ENCODE data around the gene STMN3. TPM values are rescaled to one million over a fixed set of nuclear protein-coding genes. Genes with fewer than 3 reads are reported as not detected.

Gene STMN3
- total RNA-seq, 1 donor from 2014 or later: 40.8 TPM

DNA sequence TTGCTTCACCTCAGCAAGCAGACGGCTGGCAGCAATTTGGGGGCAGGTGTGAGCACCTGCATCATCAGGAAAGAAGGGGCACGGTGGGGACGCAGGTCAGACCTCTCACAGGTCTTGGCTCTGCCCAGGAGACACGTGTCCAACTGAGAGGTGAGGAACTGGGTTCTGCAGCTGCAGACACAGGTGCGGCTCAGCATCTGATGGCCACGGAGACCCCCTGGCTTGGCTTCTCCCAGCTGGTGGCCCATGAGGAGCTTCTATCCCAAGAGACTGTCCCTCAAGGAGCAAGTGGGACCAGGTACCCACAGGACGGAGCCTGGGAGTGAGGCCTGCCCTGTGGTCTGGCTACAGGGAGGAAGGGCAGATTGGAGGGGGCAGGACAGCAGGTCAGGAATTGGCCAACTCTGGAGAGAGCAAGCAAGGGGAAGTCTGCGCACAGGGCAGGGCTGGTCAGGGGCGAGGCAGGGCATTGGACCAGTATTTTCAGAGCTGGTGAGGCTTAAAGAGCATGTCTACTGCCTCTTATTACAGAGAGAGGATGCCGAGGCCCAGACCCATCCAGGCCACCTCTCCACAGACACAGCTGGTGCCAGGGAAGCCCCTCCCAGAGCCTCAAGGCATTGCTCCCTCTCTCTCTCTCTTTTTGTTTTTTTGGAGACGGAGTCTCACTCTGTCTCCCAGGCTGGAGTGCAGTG, 4.2 kb downstream of the STMN3 start:
- Histone ChIP-seq H3K27me3 (ENCODE audit: control insufficient read depth, insufficient read depth, low read length) (peaks cover 2% of the 10 kb centered on the region), H3K36me3 (ENCODE audit: control insufficient read depth, insufficient read depth, low read length) (no peaks in the 10 kb centered on the region), H3K4me3 (ENCODE audit: low read depth, low read length) (no peak overlapping the region)
- TF ChIP-seq, protein P1, sequence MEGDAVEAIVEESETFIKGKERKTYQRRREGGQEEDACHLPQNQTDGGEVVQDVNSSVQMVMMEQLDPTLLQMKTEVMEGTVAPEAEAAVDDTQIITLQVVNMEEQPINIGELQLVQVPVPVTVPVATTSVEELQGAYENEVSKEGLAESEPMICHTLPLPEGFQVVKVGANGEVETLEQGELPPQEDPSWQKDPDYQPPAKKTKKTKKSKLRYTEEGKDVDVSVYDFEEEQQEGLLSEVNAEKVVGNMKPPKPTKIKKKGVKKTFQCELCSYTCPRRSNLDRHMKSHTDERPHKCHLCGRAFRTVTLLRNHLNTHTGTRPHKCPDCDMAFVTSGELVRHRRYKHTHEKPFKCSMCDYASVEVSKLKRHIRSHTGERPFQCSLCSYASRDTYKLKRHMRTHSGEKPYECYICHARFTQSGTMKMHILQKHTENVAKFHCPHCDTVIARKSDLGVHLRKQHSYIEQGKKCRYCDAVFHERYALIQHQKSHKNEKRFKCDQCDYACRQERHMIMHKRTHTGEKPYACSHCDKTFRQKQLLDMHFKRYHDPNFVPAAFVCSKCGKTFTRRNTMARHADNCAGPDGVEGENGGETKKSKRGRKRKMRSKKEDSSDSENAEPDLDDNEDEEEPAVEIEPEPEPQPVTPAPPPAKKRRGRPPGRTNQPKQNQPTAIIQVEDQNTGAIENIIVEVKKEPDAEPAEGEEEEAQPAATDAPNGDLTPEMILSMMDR (IDR thresholded peaks at IDR 0.05; ENCODE audit: insufficient read depth, low read length, poor library complexity, severe bottlenecking): no peak
- DNase-seq (ENCODE audit: low read depth): no peak

DNA sequence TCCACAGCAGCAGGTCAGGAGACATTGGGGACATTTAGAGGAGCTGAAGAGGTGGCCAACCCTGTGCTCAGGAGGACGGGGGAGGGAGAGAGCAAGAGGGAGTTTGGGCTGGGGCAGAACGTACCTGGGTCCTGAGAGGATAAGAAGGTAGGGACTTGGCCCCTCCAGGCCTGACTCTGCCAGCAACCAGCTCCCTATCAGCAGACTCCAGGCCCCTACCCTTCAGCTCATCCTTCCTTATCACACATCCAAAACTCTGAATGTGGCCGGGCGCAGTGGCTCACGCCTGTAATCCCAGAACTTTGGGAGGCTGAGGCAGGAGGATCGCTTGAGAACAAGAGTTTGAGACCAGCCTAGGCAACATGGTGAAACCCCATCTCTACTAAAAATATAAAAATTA, 5.0 kb downstream of the STMN3 start:
- no peak for DNase-seq (ENCODE audit: low read depth)
- Histone ChIP-seq H3K27me3 (ENCODE audit: control insufficient read depth, insufficient read depth, low read length) (peaks cover 2% of the 10 kb centered on the region), H3K4me3 (ENCODE audit: low read depth, low read length) (no peak overlapping the region), H3K36me3 (ENCODE audit: control insufficient read depth, insufficient read depth, low read length) (no peaks in the 10 kb centered on the region)
- TF ChIP-seq, protein P1 (IDR thresholded peaks at IDR 0.05; ENCODE audit: insufficient read depth, low read length, poor library complexity, severe bottlenecking): no peak

DNA sequence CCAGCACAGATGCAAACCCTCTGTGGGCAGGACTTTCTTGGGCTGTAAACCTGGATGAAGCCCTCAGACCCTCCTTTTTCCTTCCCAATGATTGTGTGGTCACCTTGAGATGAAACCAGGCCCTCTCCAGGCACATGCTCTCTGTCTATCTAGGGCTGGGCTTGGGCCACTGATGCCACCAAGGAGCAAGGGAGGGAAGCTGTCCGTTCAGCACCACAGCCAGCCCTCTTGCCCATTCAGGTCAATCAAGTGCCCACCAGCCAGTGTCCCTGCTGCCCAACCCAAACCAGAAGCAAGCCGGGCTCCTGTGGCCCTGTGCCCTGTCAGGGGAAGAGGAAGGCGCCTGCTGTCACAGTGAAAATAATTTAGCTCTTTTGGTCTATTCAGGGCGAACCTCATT, 8.0 kb downstream of the STMN3 start:
- no peak overlapping the region for H3K4me3 ChIP-seq (ENCODE audit: low read depth, low read length)
- H3K36me3 ChIP-seq (ENCODE audit: control insufficient read depth, insufficient read depth, low read length): no peaks in the 10 kb centered on the region
- no peak for DNase-seq (ENCODE audit: low read depth)
- TF ChIP-seq, protein P1 (IDR thresholded peaks at IDR 0.05; ENCODE audit: insufficient read depth, low read length, poor library complexity, severe bottlenecking): no peak
- H3K27me3 ChIP-seq (ENCODE audit: control insufficient read depth, insufficient read depth, low read length): no peaks in the 10 kb centered on the region

DNA sequence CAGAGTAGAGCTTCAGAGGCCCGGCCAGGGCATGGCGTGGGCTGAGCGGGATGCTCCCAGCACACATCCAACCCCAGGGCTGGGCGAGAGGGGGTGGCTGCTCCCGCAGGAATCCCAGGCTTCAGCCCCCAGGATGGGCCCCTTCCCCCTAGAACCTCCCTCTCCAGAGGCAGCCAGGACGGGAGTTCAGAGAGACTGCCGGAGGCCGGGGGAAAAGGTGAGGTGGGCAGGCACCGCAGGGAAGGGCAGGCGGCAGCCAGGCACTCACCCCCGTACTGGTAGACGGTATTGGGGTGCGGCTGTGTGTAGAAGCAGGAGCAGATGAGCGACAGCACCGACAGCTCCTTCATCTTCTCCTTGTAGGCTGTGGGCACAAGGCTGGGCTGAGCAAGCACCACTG, 9.3 kb downstream of the STMN3 start:
- Histone ChIP-seq H3K4me3 (ENCODE audit: low read depth, low read length) (no peak overlapping the region), H3K27me3 (ENCODE audit: control insufficient read depth, insufficient read depth, low read length) (no peaks in the 10 kb centered on the region), H3K36me3 (ENCODE audit: control insufficient read depth, insufficient read depth, low read length) (no peaks in the 10 kb centered on the region)
- TF ChIP-seq, protein P1 (IDR thresholded peaks at IDR 0.05; ENCODE audit: insufficient read depth, low read length, poor library complexity, severe bottlenecking): no peak
- no peak for DNase-seq (ENCODE audit: low read depth)

DNA sequence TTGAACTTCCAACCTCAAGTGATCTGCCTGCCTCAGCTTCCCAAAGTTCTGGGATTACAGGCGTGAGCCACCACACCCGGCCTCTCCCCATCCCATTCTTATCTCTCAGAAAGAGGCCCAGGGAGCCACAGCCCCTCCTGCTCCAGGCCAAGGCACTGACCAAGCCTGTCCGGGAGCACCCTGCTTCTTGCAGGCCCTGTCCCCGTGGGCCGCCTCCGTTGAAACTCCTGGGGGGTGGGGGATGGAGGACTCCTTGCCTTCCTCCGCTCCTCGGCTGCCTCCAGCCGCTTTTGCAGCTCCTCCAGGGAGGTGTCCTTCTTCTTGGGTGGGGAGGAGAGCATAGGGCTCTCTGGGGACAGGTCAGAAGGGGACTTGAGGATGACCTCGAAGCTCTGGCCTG, 9.7 kb downstream of the STMN3 start:
- Histone ChIP-seq H3K4me3 (ENCODE audit: low read depth, low read length) (no peak overlapping the region), H3K36me3 (ENCODE audit: control insufficient read depth, insufficient read depth, low read length) (no peaks in the 10 kb centered on the region), H3K27me3 (ENCODE audit: control insufficient read depth, insufficient read depth, low read length) (no peaks in the 10 kb centered on the region)
- DNase-seq (ENCODE audit: low read depth): no peak
- TF ChIP-seq, protein P1 (IDR thresholded peaks at IDR 0.05; ENCODE audit: insufficient read depth, low read length, poor library complexity, severe bottlenecking): no peak

All from kidney epithelial cell (primary cell).